Measurements from ENCODE around the gene RGS19.
"Not testable (repeated sequence)": the region's sequence is repeated elsewhere in the genome, so short reads cannot be mapped to it uniquely, and the experiment has no call there.

RGS19 gene

GRCh38 chr20:64095455-64095854 lies 16.1 kb upstream of the RGS19 start:
- DNase-seq (ENCODE audit: low read depth in 2 of 3, low spot score in 2 of 3) = no peak

GRCh38 chr20:64093013-64093503 lies 13.7 kb upstream of the RGS19 start:
- no peak for DNase-seq (ENCODE audit: low read depth in 2 of 3, low spot score in 2 of 3)

GRCh38 chr20:64092258-64093012 lies 13.1 kb upstream of the RGS19 start:
- no peak for DNase-seq (ENCODE audit: low read depth in 2 of 3, low spot score in 2 of 3)

- no peak for DNase-seq (ENCODE audit: low read depth in 2 of 3, low spot score in 2 of 3)
These were observed 12.5 kb upstream of the RGS19 start for GRCh38 chr20:64091770-64092169.

GRCh38 chr20:64091340-64091739 lies 12.0 kb upstream of the RGS19 start:
- DNase-seq (ENCODE audit: low read depth in 2 of 3, low spot score in 2 of 3) = no peak

GRCh38 chr20:64090165-64090564 lies 10.8 kb upstream of the RGS19 start:
- no peak for DNase-seq (ENCODE audit: low read depth in 2 of 3, low spot score in 2 of 3)

- not testable (repeated sequence) for DNase-seq (ENCODE audit: low read depth in 2 of 3, low spot score in 2 of 3)
These were observed 9.3 kb upstream of the RGS19 start for GRCh38 chr20:64088586-64088985.

GRCh38 chr20:64087226-64087825 lies 8.0 kb upstream of the RGS19 start:
- not testable (repeated sequence) for DNase-seq (ENCODE audit: low read depth in 2 of 3, low spot score in 2 of 3)

GRCh38 chr20:64086801-64087200 lies 7.5 kb upstream of the RGS19 start:
- no peak for DNase-seq (ENCODE audit: low read depth in 2 of 3, low spot score in 2 of 3)

- no peak for DNase-seq (ENCODE audit: low read depth in 2 of 3, low spot score in 2 of 3)
These were observed 5.4 kb upstream of the RGS19 start for GRCh38 chr20:64084685-64085152.

GRCh38 chr20:64083804-64084684 lies 4.7 kb upstream of the RGS19 start, which contains the start of gene LKAAEAR1:
Gene LKAAEAR1, minus strand, starts transcription at chr20:64084398. Its CDS starts 179 bp downstream, at chr20:64084219.
- no peak for DNase-seq (ENCODE audit: low read depth in 2 of 3, low spot score in 2 of 3)

GRCh38 chr20:64083378-64083803 lies 4.1 kb upstream of the RGS19 start:
- peak in 1 of 3 experiments; percentile 36 for DNase-seq (ENCODE audit: low read depth in 2 of 3, low spot score in 2 of 3)

- DNase-seq (ENCODE audit: low read depth in 2 of 3, low spot score in 2 of 3) = no peak
These were observed 3.6 kb upstream of the RGS19 start for GRCh38 chr20:64082820-64083377.

- DNase-seq (ENCODE audit: low read depth in 2 of 3, low spot score in 2 of 3) = no peak
These were observed 2.9 kb upstream of the RGS19 start for GRCh38 chr20:64082126-64082731.

- DNase-seq (ENCODE audit: low read depth in 2 of 3, low spot score in 2 of 3) = no peak
These were observed 2.3 kb upstream of the RGS19 start for GRCh38 chr20:64081624-64081964.

- no peak for DNase-seq (ENCODE audit: low read depth in 2 of 3, low spot score in 2 of 3)
These were observed 1.7 kb upstream of the RGS19 start for GRCh38 chr20:64080813-64081623.

- DNase-seq (ENCODE audit: low read depth in 2 of 3, low spot score in 2 of 3) = no peak
These were observed 895 bp upstream of the RGS19 start, which contains the start of gene OPRL1 for GRCh38 chr20:64080013-64080812. Gene OPRL1, plus strand, starts transcription at chr20:64080082. Its CDS starts 12,639 bp downstream, at chr20:64092721.

- DNase-seq (ENCODE audit: low read depth in 2 of 3, low spot score in 2 of 3) = no peak
These were observed 415 bp downstream of the RGS19 start for GRCh38 chr20:64078934-64079272.
